ENCODE results near the gene SMARCB1. TPM values are rescaled to one million over a fixed set of nuclear protein-coding genes. Genes with fewer than 3 reads are reported as not detected.

SMARCB1 gene
- total RNA-seq, 4 donors from 2014 or later = 31.5 to 53.4 (median 43.8) TPM

DNA sequence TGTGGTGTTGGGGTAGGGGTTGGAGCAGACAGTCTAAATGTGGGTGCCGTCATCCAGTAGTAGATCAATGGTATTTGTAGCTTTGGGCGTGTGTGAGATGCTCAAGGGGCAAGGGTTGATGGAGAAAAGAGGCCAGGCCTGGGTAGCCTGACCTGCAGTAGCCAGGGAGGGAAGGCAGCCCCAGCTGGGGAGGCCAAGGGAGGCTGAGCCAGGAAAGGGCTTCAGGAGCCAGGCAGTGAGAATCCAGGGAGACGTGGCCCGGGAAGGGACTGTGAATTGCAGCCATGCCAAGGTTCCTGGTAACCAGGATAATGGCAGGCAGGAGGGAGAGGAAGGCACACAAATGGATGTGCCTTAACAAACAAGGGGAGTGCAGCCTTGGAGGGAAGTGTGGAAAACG is 54.5 kb downstream of the SMARCB1 start:
- TF ChIP-seq, protein P1, sequence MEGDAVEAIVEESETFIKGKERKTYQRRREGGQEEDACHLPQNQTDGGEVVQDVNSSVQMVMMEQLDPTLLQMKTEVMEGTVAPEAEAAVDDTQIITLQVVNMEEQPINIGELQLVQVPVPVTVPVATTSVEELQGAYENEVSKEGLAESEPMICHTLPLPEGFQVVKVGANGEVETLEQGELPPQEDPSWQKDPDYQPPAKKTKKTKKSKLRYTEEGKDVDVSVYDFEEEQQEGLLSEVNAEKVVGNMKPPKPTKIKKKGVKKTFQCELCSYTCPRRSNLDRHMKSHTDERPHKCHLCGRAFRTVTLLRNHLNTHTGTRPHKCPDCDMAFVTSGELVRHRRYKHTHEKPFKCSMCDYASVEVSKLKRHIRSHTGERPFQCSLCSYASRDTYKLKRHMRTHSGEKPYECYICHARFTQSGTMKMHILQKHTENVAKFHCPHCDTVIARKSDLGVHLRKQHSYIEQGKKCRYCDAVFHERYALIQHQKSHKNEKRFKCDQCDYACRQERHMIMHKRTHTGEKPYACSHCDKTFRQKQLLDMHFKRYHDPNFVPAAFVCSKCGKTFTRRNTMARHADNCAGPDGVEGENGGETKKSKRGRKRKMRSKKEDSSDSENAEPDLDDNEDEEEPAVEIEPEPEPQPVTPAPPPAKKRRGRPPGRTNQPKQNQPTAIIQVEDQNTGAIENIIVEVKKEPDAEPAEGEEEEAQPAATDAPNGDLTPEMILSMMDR (IDR thresholded peaks at IDR 0.05) = no peak
- TF ChIP-seq EP300 (IDR thresholded peaks at IDR 0.05) = no peak
- no peak for TF ChIP-seq POLR2A (IDR thresholded peaks at IDR 0.05)
- H3K4me3 ChIP-seq = no peak overlapping the region
- H3K9me3 ChIP-seq = no peaks in the 10 kb centered on the region
- no peaks in the 10 kb centered on the region for H3K27me3 ChIP-seq
- peaks cover 0 to 51% (median 21%) of the 10 kb centered on the region in 4 donors for H3K4me1 ChIP-seq
- no peak for DNase-seq (ENCODE audit: low spot score in 2 of 2)
- 74 to 80% methylated on average over 5 of the region's 5 CpGs for WGBS, 2 donors
- H3K27ac ChIP-seq = no peak overlapping the region
- peaks cover 0 to 8% (median 0%) of the 10 kb centered on the region in 3 donors for H3K36me3 ChIP-seq

DNA sequence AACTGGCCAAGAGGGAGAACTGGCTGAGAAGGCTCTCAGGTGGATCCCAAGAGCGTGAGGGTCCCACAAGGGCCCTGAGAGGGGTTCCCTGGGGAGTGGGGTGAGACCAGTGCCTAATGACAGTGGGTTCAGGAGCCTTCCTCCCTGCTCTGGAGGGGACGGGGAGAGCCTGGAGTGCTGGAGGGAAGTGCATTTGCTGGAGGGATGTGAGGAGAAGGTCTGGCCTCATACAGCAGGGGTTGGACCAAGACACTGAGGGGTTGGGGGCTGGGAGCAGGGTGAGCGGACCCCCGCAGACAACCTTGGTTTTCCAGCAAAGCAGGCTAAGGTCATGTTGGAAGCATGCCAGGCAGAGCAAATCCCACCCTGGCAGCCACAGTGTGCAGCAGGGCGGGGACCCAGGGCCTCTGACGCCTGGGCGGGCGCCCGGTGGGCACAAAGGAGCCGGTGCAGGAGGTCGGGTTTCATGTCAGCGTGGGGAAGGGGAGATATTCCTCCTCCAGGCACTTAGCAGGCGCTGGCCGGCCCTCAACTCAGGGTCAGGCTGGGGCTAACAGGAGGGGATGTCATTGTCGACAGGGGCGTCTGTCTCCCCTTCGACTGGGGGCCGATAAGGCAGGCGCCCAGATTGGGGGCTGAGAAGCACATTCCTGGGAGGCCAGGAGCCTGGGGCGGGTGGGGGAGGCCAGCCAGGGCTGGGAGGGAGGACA is 55.1 kb downstream of the SMARCB1 start:
- peaks cover 0 to 51% (median 22%) of the 10 kb centered on the region in 4 donors for H3K4me1 ChIP-seq
- TF ChIP-seq EP300 (IDR thresholded peaks at IDR 0.05) = no peak
- TF ChIP-seq POLR2A (IDR thresholded peaks at IDR 0.05) = no peak
- TF ChIP-seq, protein P1 (IDR thresholded peaks at IDR 0.05) = no peak
- no peak for DNase-seq (ENCODE audit: low spot score in 2 of 2)
- no peak overlapping the region for H3K4me3 ChIP-seq
- H3K9me3 ChIP-seq = no peaks in the 10 kb centered on the region
- H3K27me3 ChIP-seq = no peaks in the 10 kb centered on the region
- WGBS, 2 donors = 66 to 69% methylated on average over 16 to 20 of the region's 20 CpGs
- H3K36me3 ChIP-seq = peaks cover 0 to 2% (median 0%) of the 10 kb centered on the region in 3 donors
- no peak overlapping the region for H3K27ac ChIP-seq

DNA sequence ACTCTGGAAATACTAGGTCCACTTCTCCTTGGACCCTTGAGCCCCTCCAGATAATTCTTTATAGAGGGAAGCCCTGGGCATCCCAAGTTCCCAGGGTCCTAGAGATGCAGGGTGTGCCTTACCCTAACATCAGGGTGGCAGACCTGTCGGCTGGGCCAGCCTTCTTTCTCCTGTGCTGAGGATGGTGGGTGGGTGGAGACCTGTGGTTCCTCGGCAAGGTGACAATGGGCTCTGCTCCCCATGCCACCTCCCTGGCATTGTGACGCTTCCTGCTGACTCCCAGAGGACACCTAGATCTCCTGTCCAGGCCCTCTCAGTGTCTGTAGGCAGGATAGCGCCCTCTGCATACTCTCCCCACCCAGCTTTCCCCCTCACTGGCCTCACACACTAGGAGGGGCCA is 55.8 kb downstream of the SMARCB1 start:
- Histone ChIP-seq H3K4me1 (peaks cover 0 to 53% (median 23%) of the 10 kb centered on the region in 4 donors), H3K27ac (no peak overlapping the region), H3K4me3 (no peak overlapping the region), H3K9me3 (no peaks in the 10 kb centered on the region), H3K36me3 (no peaks in the 10 kb centered on the region), H3K27me3 (no peaks in the 10 kb centered on the region)
- 71 to 83% methylated on average over 3 to 4 of the region's 4 CpGs for WGBS, 2 donors
- TF ChIP-seq EP300 (IDR thresholded peaks at IDR 0.05) (no peak), POLR2A (IDR thresholded peaks at IDR 0.05) (no peak)
- TF ChIP-seq, protein P1 (IDR thresholded peaks at IDR 0.05) = no peak
- DNase-seq (ENCODE audit: low spot score in 2 of 2) = no peak

DNA sequence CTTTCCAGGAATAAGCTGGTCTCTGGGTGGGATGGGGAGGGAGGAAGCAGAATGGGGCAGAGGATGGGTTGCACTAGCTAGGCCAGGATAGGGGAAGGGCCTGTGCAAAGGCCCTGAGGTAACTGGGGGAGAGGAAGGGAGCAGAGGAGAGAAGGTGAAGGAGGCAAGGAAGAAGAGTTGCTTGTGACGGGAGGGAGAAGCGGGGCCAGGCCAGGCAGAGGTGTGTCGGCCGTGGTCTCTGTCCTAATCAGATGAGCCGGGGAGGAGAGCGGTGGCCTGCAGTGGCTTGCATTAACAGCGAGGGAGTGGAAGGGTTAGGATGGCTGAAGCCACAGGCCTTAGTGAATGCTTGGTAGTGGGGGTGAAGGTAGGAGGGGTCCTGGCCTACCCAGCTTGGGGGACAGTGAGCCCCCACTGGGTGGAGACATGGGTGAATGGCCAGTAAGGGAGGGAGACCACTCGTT is 58.0 kb downstream of the SMARCB1 start:
- Histone ChIP-seq H3K9me3 (no peaks in the 10 kb centered on the region), H3K4me1 (peaks cover 0 to 53% (median 10%) of the 10 kb centered on the region in 4 donors), H3K4me3 (no peak overlapping the region), H3K36me3 (no peaks in the 10 kb centered on the region), H3K27me3 (no peaks in the 10 kb centered on the region), H3K27ac (peak overlapping the region in 1 of 4 donors; percentile 43)
- TF ChIP-seq, protein P1 (IDR thresholded peaks at IDR 0.05) = no peak
- TF ChIP-seq EP300 (IDR thresholded peaks at IDR 0.05) (no peak), POLR2A (IDR thresholded peaks at IDR 0.05) (no peak)
- no peak for DNase-seq (ENCODE audit: low spot score in 2 of 2)
- 73 to 84% methylated on average over 8 of the region's 8 CpGs for WGBS, 2 donors

DNA sequence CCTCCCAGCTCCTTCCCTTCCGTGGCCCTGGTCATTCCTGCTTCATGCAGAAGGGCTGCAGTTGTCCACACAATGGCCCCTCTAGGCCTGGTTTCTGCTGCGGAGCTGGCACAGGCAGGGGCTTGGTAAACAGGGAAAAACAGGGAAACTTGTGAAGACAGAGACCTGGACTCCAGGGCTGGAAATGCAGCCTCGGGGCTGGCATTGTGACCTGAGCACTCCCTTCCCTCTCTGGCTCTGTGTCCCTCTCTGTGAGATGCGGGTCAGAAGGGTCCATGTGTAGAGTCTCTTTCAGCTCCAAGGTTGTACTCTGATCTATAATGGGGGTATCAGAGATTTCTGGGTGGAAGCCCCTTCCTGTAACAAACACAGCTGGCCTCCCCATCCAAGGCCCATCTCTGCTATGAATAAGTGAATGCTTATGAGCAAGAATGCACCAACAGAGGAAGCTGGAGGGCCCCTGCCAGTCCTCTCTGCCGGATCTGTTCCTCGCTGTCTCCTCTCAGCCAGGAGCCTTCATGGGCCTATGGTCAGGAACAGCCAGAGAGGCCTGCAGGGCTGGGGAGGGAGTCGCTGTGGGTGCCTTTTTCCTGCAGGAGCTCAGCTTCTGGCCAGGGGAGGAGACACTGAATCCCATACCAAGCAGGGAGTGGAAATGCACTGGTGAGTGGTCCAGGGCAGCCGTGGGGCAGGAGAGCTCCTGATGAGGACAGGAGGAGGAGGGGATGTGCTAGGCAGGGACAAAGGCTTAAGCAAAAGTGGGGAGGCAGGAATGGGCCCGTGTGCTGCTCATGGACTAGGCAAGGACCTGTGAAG is 58.7 kb downstream of the SMARCB1 start:
- no peaks in the 10 kb centered on the region for H3K9me3 ChIP-seq
- peaks cover 0 to 56% (median 10%) of the 10 kb centered on the region in 4 donors for H3K4me1 ChIP-seq
- H3K27ac ChIP-seq = peak overlapping the region in 1 of 4 donors; percentile 43
- no peaks in the 10 kb centered on the region for H3K36me3 ChIP-seq
- no peak overlapping the region for H3K4me3 ChIP-seq
- 67 to 73% methylated on average over 9 of the region's 9 CpGs for WGBS, 2 donors
- TF ChIP-seq POLR2A (IDR thresholded peaks at IDR 0.05) = no peak
- no peak for TF ChIP-seq EP300 (IDR thresholded peaks at IDR 0.05)
- no peaks in the 10 kb centered on the region for H3K27me3 ChIP-seq
- no peak for DNase-seq (ENCODE audit: low spot score in 2 of 2)

Data from tibial nerve (tissue), 4 donors.